B cell (primary cell): ENCODE data around the gene C1R. TPM values are rescaled to one million over a fixed set of nuclear protein-coding genes. Genes with fewer than 3 reads are reported as not detected.

Experiments
- ATAC-seq: fragments of 200-7000 bp; cut with Tn5 transposase; one replicate; pipeline ENCODE4 v1.10.0; 2021; ENCODE audit warnings: low read depth, mild to moderate bottlenecking, moderate number of reproducible peaks, moderate library complexity
- CTCF ChIA-PET: fragments of 350-600 bp; sonication (Branson Sonifier 250); formaldehyde crosslinking; loops from one replicate; lab custom pipeline; 2021; ENCODE audit warnings: antibody characterized with exemption, inconsistent platforms; lab: Charles Lee
- POLR2A ChIA-PET: fragments of 350-600 bp; sonication (Branson Sonifier 250); formaldehyde crosslinking; loops from one replicate; lab custom pipeline; 2021; ENCODE audit warnings: antibody characterized with exemption; lab: Charles Lee
- DNase-seq: peaks from one replicate; pipeline ENCODE4 v3.0.0; 2013
- H2AFZ ChIP-seq: 2 replicates; pipeline ENCODE4 v1.6.1; 2012; ENCODE audit warnings: mild to moderate bottlenecking, low read depth, low read length; ENCODE audit not compliant: insufficient read depth, poor library complexity, severe bottlenecking
- H3K27ac ChIP-seq, 2 donors: 1 replicate in 1 of 2; 2 replicates in 1 of 2; pipeline ENCODE4 v1.5.1; 2012 to 2013; ENCODE audit warnings: low read length in 2 of 2, mild to moderate bottlenecking in 2 of 2, moderate library complexity in 1 of 2
- H3K27me3 ChIP-seq, 4 experiments: fragments of 200-600 bp in 1 of 4; sonication (generic) in 1 of 4; replicated peaks in 1 of 4; 1 replicate in 2 of 4; 2 replicates in 2 of 4; pipeline versions ENCODE4 v1.6.1 to v1.7.0; 2013 to 2016; ENCODE audit warnings: low read length in 3 of 4, mild to moderate bottlenecking in 2 of 4, mixed read lengths in 1 of 4, moderate library complexity in 1 of 4; ENCODE audit not compliant: insufficient read depth in 4 of 4, control insufficient read depth in 3 of 4; ENCODE audit errors: control extremely low read depth in 1 of 4
- H3K36me3 ChIP-seq, 2 experiments: replicated peaks in 1 of 2; 1 replicate in 1 of 2; 2 replicates in 1 of 2; pipeline versions ENCODE4 v1.6.1 to v1.7.1; 2013; ENCODE audit warnings: low read length in 1 of 2; ENCODE audit not compliant: insufficient read depth in 2 of 2, control insufficient read depth in 1 of 2; ENCODE audit errors: control extremely low read depth in 1 of 2, extremely low read depth in 1 of 2
- H3K4me1 ChIP-seq, 2 donors: fragments of 200-600 bp in 1 of 2; sonication (generic) in 1 of 2; 1 replicate in 1 of 2; 2 replicates in 1 of 2; pipeline versions ENCODE4 v1.5.1 to v1.6.1; 2013 to 2017; ENCODE audit warnings: low read length in 2 of 2; ENCODE audit not compliant: control insufficient read depth in 2 of 2, insufficient read depth in 2 of 2
- H3K4me2 ChIP-seq: replicated peaks from 2 replicates; pipeline ENCODE3; 2012; ENCODE audit warnings: mild to moderate bottlenecking, low read depth, low read length; ENCODE audit not compliant: poor library complexity, severe bottlenecking
- H3K4me3 ChIP-seq, 5 experiments: fragments of 200-600 bp in 1 of 5; sonication (generic) in 1 of 5; 1 replicate in 3 of 5; 2 replicates in 2 of 5; pipeline versions ENCODE4 v1.5.1 to v1.7.0; 2011 to 2016; ENCODE audit warnings: low read length in 4 of 5, mild to moderate bottlenecking in 4 of 5, low read depth in 2 of 5, control low read depth in 1 of 5, moderate library complexity in 1 of 5; ENCODE audit not compliant: insufficient read depth in 1 of 5; ENCODE audit errors: control extremely low read depth in 1 of 5, extremely low read depth in 1 of 5
- H3K79me2 ChIP-seq: fragments of 200-600 bp; sonication (generic); one replicate; pipeline ENCODE4 v1.6.0; 2016; ENCODE audit warnings: low read length; ENCODE audit not compliant: control insufficient read depth, insufficient read depth
- H3K9ac ChIP-seq: fragments of 200-600 bp; sonication (generic); 2 replicates; pipeline ENCODE4 v1.6.1; 2017; ENCODE audit warnings: mild to moderate bottlenecking, low read length, moderate library complexity
- H3K9me3 ChIP-seq, 3 donors: one replicate each; pipeline versions ENCODE4 v1.6.1 to v1.7.1; 2013; ENCODE audit warnings: low read length in 2 of 3; ENCODE audit not compliant: control insufficient read depth in 2 of 3, insufficient read depth in 1 of 3; ENCODE audit errors: control extremely low read depth in 1 of 3
- H4K20me1 ChIP-seq: 2 replicates; pipeline ENCODE4 v1.6.0; 2012; ENCODE audit warnings: mild to moderate bottlenecking, low read length; ENCODE audit not compliant: insufficient read depth, control insufficient read depth, poor library complexity, severe bottlenecking
- H3K27ac Mint-ChIP-seq: one replicate; pipeline ENCODE4 v1.8.0; 2021; ENCODE audit warnings: mixed read lengths
- H3K27me3 Mint-ChIP-seq: one replicate; pipeline ENCODE4 v1.8.0; 2021; ENCODE audit warnings: mixed read lengths
- H3K4me1 Mint-ChIP-seq: one replicate; pipeline ENCODE4 v1.8.0; 2021; ENCODE audit warnings: mixed read lengths
- H3K4me3 Mint-ChIP-seq: one replicate; pipeline ENCODE4 v1.8.0; 2021; ENCODE audit warnings: mixed read lengths
- H3K9me3 Mint-ChIP-seq: one replicate; pipeline ENCODE4 v1.8.0; 2022; ENCODE audit warnings: mixed read lengths; ENCODE audit not compliant: insufficient read depth
- CTCF ChIP-seq: fragments of 200-600 bp; IDR thresholded peaks from one replicate; pipeline ENCODE4 v1.8.0; 2022; ENCODE audit warnings: antibody characterized with exemption, mild to moderate bottlenecking
- EZH2 ChIP-seq: IDR thresholded peaks from 2 replicates; pipeline ENCODE4 v1.6.1; 2012; ENCODE audit warnings: borderline replicate concordance, low read depth, mild to moderate bottlenecking, moderate library complexity, low read length; ENCODE audit not compliant: insufficient read depth, poor library complexity, severe bottlenecking
- WGBS: methylation state at CpG from one replicate; pipeline ENCODE4 v1.1.5; 2013; ENCODE audit warnings: missing lambda C conversion rate; ENCODE audit not compliant: insufficient coverage; 5-methylcytosine and 5-hydroxymethylcytosine counted together
- intact Hi-C: fragments of 100-400 bp; cut with micrococcal nuclease; formaldehyde crosslinking; loops from one replicate; pipeline ENCODE4 v1.10.0; 2022
- polyA plus RNA-seq: library from polyadenylated mRNA; depleted of rRNA; stranded (reverse); fragments of >200 nt; gene quantifications from 2 replicates; pipeline ENCODE4 v1.2.3, GENCODE V29; 2012
- total RNA-seq, 2 donors: library from RNA; stranded (reverse); fragments of 120-200 nt in 1 of 2; gene quantifications; 1 replicate in 1 of 2; 2 replicates in 1 of 2; pipeline versions ENCODE4 v1.2.3 to v1.2.4, GENCODE V29; 2013 to 2022

C1R gene
- total and polyA plus RNA-seq, 2 donors (not counting 1 experiment from before 2014, with no cell fraction given) = 1.5 to 2.0 TPM

- ATAC-seq (no peak), DNase-seq (no peak)
- intact Hi-C loops = loop anchor here (1.0 to 2.0 kb wide), 4 partner anchors 139 to 240 kb away; partner anchors contain the start of genes C12orf57, EMG1 and PHB2
- Histone ChIP-seq H3K36me3 (peaks cover 0 to 9% of the 10 kb centered on the region in 2 experiments), H3K27me3 (no peaks in the 10 kb centered on the region), H3K9ac (peak overlapping the region; percentile 94), H3K27ac (no peak overlapping the region), H3K4me2 (peak overlapping the region; percentile 94), H3K4me3 (peak overlapping the region in 2 of 5 experiments; percentile 90 to 94), H3K4me1 (peaks cover 12 to 18% of the 10 kb centered on the region in 2 donors), H2AFZ (peak overlapping the region; percentile 96), H3K79me2 (peaks cover 18% of the 10 kb centered on the region), H3K9me3 (peaks cover 0 to 2% (median 0%) of the 10 kb centered on the region in 3 donors), H4K20me1 (peaks cover 8% of the 10 kb centered on the region)
- Mint-ChIP-seq H3K4me1 (peaks cover 28% of the 10 kb centered on the region), H3K4me3 (peak overlapping the region; percentile 97), H3K27me3 (no peaks in the 10 kb centered on the region), H3K9me3 (peaks cover 4% of the 10 kb centered on the region), H3K27ac (peak overlapping the region; percentile 86)
- 87% methylated on average over 4 of the region's 5 CpGs for WGBS
- CTCF ChIA-PET = interaction anchor here (0.6 to 3.6 kb wide), 18 partner anchors 10 to 261 kb away, joined by 3 to 35 read pairs (median 4); partner anchors contain the start of genes C12orf57, LPCAT3, RBP5 and RNU7-1
- TF ChIP-seq CTCF = no peak
- no peak for TF ChIP-seq EZH2
- POLR2A ChIA-PET = interaction anchor here (2.0 kb wide), 1 partner anchor 165 kb away, joined by 7 read pairs; the partner anchor contains the start of genes C12orf57 and RNU7-1
These were observed 17.3 kb upstream of the C1R start for GRCh38 chr12:7109572-7109920.
